GM23338 (cell line): ENCODE measurements around the gene MED12L. TPM values are rescaled to one million over a fixed set of nuclear protein-coding genes. Genes with fewer than 3 reads are reported as not detected.
A peak's percentile ranks its signal among the peaks of the same experiment; 100 is the strongest.

Source experiments
- ATAC-seq: fragments of 200-7000 bp; cut with Tn5 transposase; 3 replicates; pipeline ENCODE4 v1.9.1; 2020
- DNase-seq: peaks from one replicate; pipeline ENCODE4 v3.0.0-alpha.2; 2015; ENCODE audit warnings: low spot score
- H2AFZ ChIP-seq: fragments of 200-600 bp; sonication (generic); 2 replicates; pipeline ENCODE4 v1.8.0; 2016; ENCODE audit warnings: antibody characterized with exemption, mild to moderate bottlenecking, moderate library complexity
- H3F3A ChIP-seq: fragments of 200-600 bp; sonication (generic); replicated peaks from 2 replicates; pipeline ENCODE4 v1.8.0; 2017; ENCODE audit warnings: antibody characterized with exemption, mixed run types, low read depth
- H3K27ac ChIP-seq: fragments of 200-600 bp; sonication (generic); 2 replicates; pipeline ENCODE4 v1.6.1; 2016; ENCODE audit warnings: low read depth
- H3K27me3 ChIP-seq: fragments of 200-600 bp; sonication (generic); 2 replicates; pipeline ENCODE4 v1.8.0; 2016; ENCODE audit warnings: mild to moderate bottlenecking, mixed run types, moderate library complexity; ENCODE audit not compliant: insufficient read depth
- H3K36me3 ChIP-seq: fragments of 200-600 bp; sonication (generic); 2 replicates; pipeline ENCODE4 v1.8.0; 2016; ENCODE audit warnings: mild to moderate bottlenecking; ENCODE audit not compliant: insufficient read depth
- H3K4me1 ChIP-seq: fragments of 200-600 bp; sonication (generic); 2 replicates; pipeline ENCODE4 v1.8.0; 2016; ENCODE audit warnings: mild to moderate bottlenecking, moderate library complexity; ENCODE audit not compliant: insufficient read depth
- H3K4me2 ChIP-seq: fragments of 200-600 bp; sonication (generic); 2 replicates; pipeline ENCODE4 v1.7.1; 2017; ENCODE audit warnings: mixed run types
- H3K4me3 ChIP-seq: fragments of 200-600 bp; sonication (generic); 2 replicates; pipeline ENCODE4 v1.6.1; 2016; ENCODE audit warnings: mixed run types
- H3K79me2 ChIP-seq: fragments of 200-600 bp; sonication (generic); replicated peaks from 2 replicates; pipeline ENCODE4 v1.8.0; 2017; ENCODE audit warnings: mild to moderate bottlenecking; ENCODE audit not compliant: insufficient read depth
- H3K9me2 ChIP-seq: fragments of 200-600 bp; sonication (generic); 2 replicates; pipeline ENCODE4 v1.8.0; 2017; ENCODE audit not compliant: insufficient read depth
- H4K20me1 ChIP-seq: fragments of 200-600 bp; sonication (generic); replicated peaks from 2 replicates; pipeline ENCODE4 v1.8.0; 2017; ENCODE audit warnings: mild to moderate bottlenecking; ENCODE audit not compliant: insufficient read depth
- H3K27ac Mint-ChIP-seq: 2 replicates; pipeline ENCODE4 v1.8.0; 2020; ENCODE audit warnings: inconsistent platforms, mild to moderate bottlenecking, moderate library complexity, mixed read lengths
- H3K27me3 Mint-ChIP-seq: 3 replicates; pipeline ENCODE4 v1.8.0; 2022; ENCODE audit warnings: low read depth, mild to moderate bottlenecking, moderate library complexity, mixed read lengths, inconsistent platforms; ENCODE audit not compliant: insufficient read depth, poor library complexity
- H3K36me3 Mint-ChIP-seq: 3 replicates; pipeline ENCODE4 v1.8.0; 2021; ENCODE audit warnings: low read depth, mild to moderate bottlenecking, inconsistent platforms, moderate library complexity, mixed read lengths
- H3K4me1 Mint-ChIP-seq: 3 replicates; pipeline ENCODE4 v1.8.0; 2020; ENCODE audit warnings: mild to moderate bottlenecking, inconsistent platforms, mixed read lengths
- H3K4me3 Mint-ChIP-seq: 3 replicates; pipeline ENCODE4 v1.8.0; 2021; ENCODE audit warnings: moderate library complexity, mild to moderate bottlenecking, inconsistent platforms, mixed read lengths
- H3K9me3 Mint-ChIP-seq: 3 replicates; pipeline ENCODE4 v1.8.0; 2020; ENCODE audit warnings: moderate library complexity, mild to moderate bottlenecking, inconsistent platforms, mixed read lengths
- CREB1 ChIP-seq: fragments of 250-450 bp; sonication (Bioruptor Pico); IDR thresholded peaks from 2 replicates; pipeline ENCODE4 v1.5.0; 2020; ENCODE audit warnings: low read depth, mild to moderate bottlenecking, moderate library complexity
- CTCF ChIP-seq, 2 experiments: fragments of 200-600 bp in 1 of 2; sonication (generic) in 1 of 2; conservative IDR thresholded peaks; 2 replicates each; pipeline versions ENCODE4 v1.5.1 to v1.6.1; 2016 to 2017; ENCODE audit warnings: antibody characterized with exemption in 2 of 2, low read depth in 2 of 2, mild to moderate bottlenecking in 2 of 2, moderate library complexity in 1 of 2
- EZH2 ChIP-seq: fragments of 200-600 bp; sonication (generic); IDR thresholded peaks from one replicate; pipeline ENCODE4 v1.8.0; 2017; ENCODE audit warnings: antibody characterized with exemption, mild to moderate bottlenecking, low read depth; ENCODE audit not compliant: unreplicated experiment
- polyA plus RNA-seq: library from polyadenylated mRNA; unstranded; fragments of >200 nt; fragmentation: Nextera tagmentation; extraction: Ambion mirVana; gene quantifications from 2 replicates; pipeline ENCODE4 v1.2.1, GENCODE V29; 2016
- total RNA-seq: library from RNA; depleted of rRNA; stranded (reverse); fragments of >200 nt; shearing (Covaris generic); gene quantifications from 2 replicates; pipeline ENCODE4 v1.2.3, GENCODE V29; 2014

MED12L gene
- total and polyA plus RNA-seq, 2 experiments from 2014 or later: 5.7 to 25.0 TPM

- no peaks in the 10 kb centered on the region for H4K20me1 ChIP-seq
- no peak for TF ChIP-seq EZH2
- TF ChIP-seq CTCF (conservative IDR thresholded peaks at IDR 0.05; ENCODE audit: low read depth in 2 of 2): peak; percentile 93 to 97
- Mint-ChIP-seq H3K27ac (no peak overlapping the region), H3K4me3 (no peak overlapping the region), H3K9me3 (no peaks in the 10 kb centered on the region; the same call in 2 of the 3 replicates), H3K36me3 (no peaks in the 10 kb centered on the region), H3K27me3 (no peaks in the 10 kb centered on the region), H3K4me1 (no peaks in the 10 kb centered on the region)
- H3K4me1 ChIP-seq: no peaks in the 10 kb centered on the region
- no peak overlapping the region for H2AFZ ChIP-seq
- no peak overlapping the region for H3K4me2 ChIP-seq
- no peaks in the 10 kb centered on the region for H3F3A ChIP-seq
- peak; percentile 97 for ATAC-seq
- no peaks in the 10 kb centered on the region for H3K79me2 ChIP-seq
- no peaks in the 10 kb centered on the region for H3K27me3 ChIP-seq
- H3K9me2 ChIP-seq: no peaks in the 10 kb centered on the region
- DNase-seq: peak; percentile 94
- no peak overlapping the region for H3K4me3 ChIP-seq
- no peak overlapping the region for H3K27ac ChIP-seq
- no peaks in the 10 kb centered on the region for H3K36me3 ChIP-seq
Measured at GRCh38 chr3:151468284-151468917, 382.9 kb downstream of the MED12L start.

- TF ChIP-seq CTCF (conservative IDR thresholded peaks at IDR 0.05; ENCODE audit: low read depth in 2 of 2): peak in 1 of 2 experiments; percentile 22; a peak in 1 of 4 replicates
- no peak for TF ChIP-seq CREB1
- peak; percentile 10 for DNase-seq
- no peak overlapping the region for H3K4me3 ChIP-seq
- H3K4me2 ChIP-seq: no peak overlapping the region
- H2AFZ ChIP-seq: peak overlapping the region; percentile 78; the same call in 1 of the 2 replicates
- no peaks in the 10 kb centered on the region for H3K36me3 Mint-ChIP-seq
- no peaks in the 10 kb centered on the region for H3K9me2 ChIP-seq
- no peak overlapping the region for H3K27ac Mint-ChIP-seq
- H3K36me3 ChIP-seq: no peaks in the 10 kb centered on the region
- no peak overlapping the region for H3K4me3 Mint-ChIP-seq
- H3K9me3 Mint-ChIP-seq: no peaks in the 10 kb centered on the region; the same call in 2 of the 3 replicates
- H3K27me3 ChIP-seq: no peaks in the 10 kb centered on the region
- H3K79me2 ChIP-seq: no peaks in the 10 kb centered on the region
- ATAC-seq: no peak
- H3K4me1 Mint-ChIP-seq: peaks cover 17% of the 10 kb centered on the region
- no peak overlapping the region for H3K27ac ChIP-seq
- H3K4me1 ChIP-seq: peaks cover 17% of the 10 kb centered on the region
- H4K20me1 ChIP-seq: no peaks in the 10 kb centered on the region
- H3F3A ChIP-seq: no peaks in the 10 kb centered on the region
- H3K27me3 Mint-ChIP-seq: no peaks in the 10 kb centered on the region
Measured at GRCh38 chr3:151476344-151477018, 391.0 kb downstream of the MED12L start.
